ENCODE results near the gene STX2.

The STX2 gene

DNA sequence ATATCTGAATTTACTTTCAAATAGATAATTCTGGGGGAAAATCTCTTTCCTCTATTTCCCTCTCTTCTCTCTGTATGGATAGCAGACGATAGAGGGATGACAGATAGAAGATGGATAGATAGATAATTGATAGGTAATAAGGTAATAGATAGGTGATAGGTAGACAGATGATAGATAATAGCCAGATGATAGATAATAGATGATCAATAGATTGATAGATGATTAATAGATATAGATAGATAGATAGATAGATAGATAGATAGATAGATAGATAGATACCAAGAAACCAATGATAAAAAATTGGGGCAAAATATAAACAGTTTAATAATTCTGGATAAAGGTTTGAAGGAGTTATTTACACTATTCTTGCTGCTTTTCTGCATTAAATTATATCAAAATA lies 96.3 kb downstream of the STX2 start:
- DNase-seq: no peak
- H3K4me3 ChIP-seq (ENCODE audit: insufficient read depth, low read depth, low read length, poor library complexity, severe bottlenecking): no peak overlapping the region
- H3K4me1 ChIP-seq (ENCODE audit: control insufficient read depth, insufficient read depth, low read length, poor library complexity, severe bottlenecking): no peaks in the 10 kb centered on the region
- no peaks in the 10 kb centered on the region for H3K36me3 ChIP-seq (ENCODE audit: control insufficient read depth, insufficient read depth, low read length)
- no peak overlapping the region for H3K27ac ChIP-seq (ENCODE audit: insufficient read depth, low read length, poor library complexity, severe bottlenecking)
- H3K9me3 ChIP-seq (ENCODE audit: control insufficient read depth, low read length): no peaks in the 10 kb centered on the region
- peaks cover 3% of the 10 kb centered on the region for H3K27me3 ChIP-seq (replicated peaks; ENCODE audit: control insufficient read depth, insufficient read depth, low read length, poor library complexity, severe bottlenecking)

DNA sequence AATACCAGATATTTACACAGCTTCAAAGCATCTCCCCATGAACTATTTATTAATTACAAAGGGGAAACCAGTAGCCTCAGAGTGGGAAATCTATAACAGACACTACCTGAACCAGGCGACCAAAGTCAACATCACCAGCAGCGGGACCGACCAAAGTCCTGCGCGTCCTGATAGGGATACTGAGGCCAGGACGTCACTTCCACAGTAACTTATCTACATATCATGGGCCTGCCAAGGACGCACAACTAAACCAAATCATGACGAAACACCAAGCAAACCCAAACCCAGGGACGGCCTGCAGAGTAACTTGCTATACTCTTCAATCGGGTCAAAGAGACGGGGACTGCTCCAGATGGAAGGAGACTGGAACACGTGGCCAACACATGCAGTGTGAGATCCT lies 96.9 kb downstream of the STX2 start:
- H3K36me3 ChIP-seq (ENCODE audit: control insufficient read depth, insufficient read depth, low read length): no peaks in the 10 kb centered on the region
- no peak overlapping the region for H3K27ac ChIP-seq (ENCODE audit: insufficient read depth, low read length, poor library complexity, severe bottlenecking)
- DNase-seq: no peak
- H3K4me1 ChIP-seq (ENCODE audit: control insufficient read depth, insufficient read depth, low read length, poor library complexity, severe bottlenecking): no peaks in the 10 kb centered on the region
- no peak overlapping the region for H3K4me3 ChIP-seq (ENCODE audit: insufficient read depth, low read depth, low read length, poor library complexity, severe bottlenecking)
- no peaks in the 10 kb centered on the region for H3K9me3 ChIP-seq (ENCODE audit: control insufficient read depth, low read length)
- peaks cover 3% of the 10 kb centered on the region for H3K27me3 ChIP-seq (replicated peaks; ENCODE audit: control insufficient read depth, insufficient read depth, low read length, poor library complexity, severe bottlenecking)
